ENCODE data around the gene KRTAP5-9. TPM values are rescaled to one million over a fixed set of nuclear protein-coding genes. Genes with fewer than 3 reads are reported as not detected.
"Not testable (repeated sequence)": the region's sequence is repeated elsewhere in the genome, so short reads cannot be mapped to it uniquely, and the experiment has no call there.

KRTAP5-9 gene
- total and polyA plus RNA-seq, 4 donors: 0.41 to 0.57 TPM; not detected in 2

GRCh38 chr11:71505001-71505400 lies 43.2 kb upstream of the KRTAP5-9 start:
- no peak for DNase-seq
- H3K4me3 ChIP-seq (ENCODE audit: low read length in 2 of 2): no peak overlapping the region
- no peak overlapping the region for H3K27ac ChIP-seq (ENCODE audit: low read depth in 1 of 2, low read length in 2 of 2)
- ATAC-seq (ENCODE audit: low FRiP score): no peak
- peaks cover 6% of the 10 kb centered on the region for H3K9me3 ChIP-seq (ENCODE audit: control insufficient read depth, low read length)
- 77 to 85% methylated on average over 2 of the region's 2 CpGs for WGBS, 2 donors
- intact Hi-C loops (cut with DNase I): no loop called here
- no peaks in the 10 kb centered on the region for H3K27me3 ChIP-seq (ENCODE audit: control insufficient read depth in 1 of 2, insufficient read depth in 2 of 2, low read length in 1 of 2)
- H3K36me3 ChIP-seq (ENCODE audit: control insufficient read depth in 1 of 2, insufficient read depth in 2 of 2, low read length in 1 of 2): peaks cover 7 to 8% of the 10 kb centered on the region in 2 donors
- no peaks in the 10 kb centered on the region for H3K4me1 ChIP-seq (ENCODE audit: control insufficient read depth in 1 of 2, insufficient read depth in 2 of 2, low read length in 2 of 2)

- ATAC-seq (ENCODE audit: low FRiP score): no peak
- no peaks in the 10 kb centered on the region for H3K4me1 ChIP-seq (ENCODE audit: control insufficient read depth in 1 of 2, insufficient read depth in 2 of 2, low read length in 2 of 2)
- H3K27ac ChIP-seq (ENCODE audit: low read depth in 1 of 2, low read length in 2 of 2): no peak overlapping the region
- DNase-seq: peak in 1 of 2 donors; percentile 11
- H3K9me3 ChIP-seq (ENCODE audit: control insufficient read depth, low read length): peaks cover 10% of the 10 kb centered on the region
- no peaks in the 10 kb centered on the region for H3K27me3 ChIP-seq (ENCODE audit: control insufficient read depth in 1 of 2, insufficient read depth in 2 of 2, low read length in 1 of 2)
- intact Hi-C loops (cut with DNase I): no loop called here
- peaks cover 7% of the 10 kb centered on the region in 2 donors for H3K36me3 ChIP-seq (ENCODE audit: control insufficient read depth in 1 of 2, insufficient read depth in 2 of 2, low read length in 1 of 2)
- 72 to 74% methylated on average over 9 of the region's 9 CpGs for WGBS, 2 donors
- no peak overlapping the region for H3K4me3 ChIP-seq (ENCODE audit: low read length in 2 of 2)
These were observed 42.4 kb upstream of the KRTAP5-9 start for GRCh38 chr11:71505781-71506180.

GRCh38 chr11:71507102-71507501 lies 41.1 kb upstream of the KRTAP5-9 start:
- Histone ChIP-seq H3K27me3 (ENCODE audit: control insufficient read depth in 1 of 2, insufficient read depth in 2 of 2, low read length in 1 of 2) (no peaks in the 10 kb centered on the region), H3K4me3 (ENCODE audit: low read length in 2 of 2) (no peak overlapping the region), H3K27ac (ENCODE audit: low read depth in 1 of 2, low read length in 2 of 2) (no peak overlapping the region), H3K36me3 (ENCODE audit: control insufficient read depth in 1 of 2, insufficient read depth in 2 of 2, low read length in 1 of 2) (peaks cover 7% of the 10 kb centered on the region in 2 donors), H3K4me1 (ENCODE audit: control insufficient read depth in 1 of 2, insufficient read depth in 2 of 2, low read length in 2 of 2) (no peaks in the 10 kb centered on the region), H3K9me3 (ENCODE audit: control insufficient read depth, low read length) (peaks cover 10% of the 10 kb centered on the region)
- intact Hi-C loops (cut with DNase I): no loop called here
- WGBS, 2 donors: 91 to 92% methylated on average over 5 of the region's 5 CpGs
- no peak for ATAC-seq (ENCODE audit: low FRiP score)
- peak in 1 of 2 donors; percentile 17 for DNase-seq

DNA sequence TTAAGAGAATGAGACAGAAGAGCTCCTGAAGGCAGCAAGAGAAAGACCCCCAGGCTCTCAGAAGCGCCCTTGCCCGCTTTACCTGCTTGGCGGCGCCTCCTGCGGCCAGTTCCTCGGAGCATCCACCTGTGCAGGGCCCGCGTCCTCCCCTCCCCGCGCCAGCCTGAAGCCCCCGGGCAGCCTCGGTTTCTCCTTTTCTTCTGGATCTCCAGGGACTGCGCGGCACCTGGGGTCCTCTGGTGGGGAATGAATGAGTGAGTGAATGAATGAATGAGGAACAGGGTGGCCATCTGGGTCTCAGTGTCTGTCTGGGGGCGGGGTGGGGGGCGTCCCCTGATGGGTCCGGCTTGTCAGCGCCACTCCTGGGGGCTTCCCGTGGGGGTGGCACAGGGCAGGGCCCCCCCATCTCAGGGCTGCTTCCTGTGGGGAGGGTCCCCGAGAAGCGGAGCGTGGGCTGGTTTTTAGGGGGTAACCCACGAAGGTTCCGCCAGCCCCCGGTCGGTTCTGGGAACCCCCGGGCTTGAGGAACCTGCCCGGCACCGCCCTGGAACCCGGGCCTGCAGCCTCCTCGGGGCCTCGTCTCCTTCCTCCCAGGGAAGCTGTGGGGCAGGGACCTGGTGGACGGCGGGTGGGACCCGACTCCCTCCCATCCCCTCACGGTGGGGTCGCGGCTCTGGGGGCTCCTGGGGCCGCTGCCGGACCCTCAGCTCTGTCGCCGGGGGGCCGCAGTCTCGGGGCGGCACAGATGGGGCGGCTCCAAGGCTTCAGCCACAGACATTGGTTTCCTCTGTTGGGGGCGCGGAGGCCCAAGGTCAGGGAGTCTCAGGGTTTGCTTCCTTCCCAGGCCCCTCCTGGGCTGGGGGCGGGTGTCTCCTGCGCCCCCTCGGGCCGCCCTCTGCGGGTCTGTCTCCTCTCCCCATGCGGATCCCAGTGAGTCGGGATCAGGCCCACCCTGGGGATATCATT lies 29.4 kb upstream of the KRTAP5-9 start:
- H3K27ac ChIP-seq (ENCODE audit: low read depth in 1 of 2, low read length in 2 of 2): no peak overlapping the region
- WGBS, 2 donors: 93% methylated on average over 53 to 55 of the region's 55 CpGs
- ATAC-seq (ENCODE audit: low FRiP score): no peak
- no peaks in the 10 kb centered on the region for H3K27me3 ChIP-seq (ENCODE audit: control insufficient read depth in 1 of 2, insufficient read depth in 2 of 2, low read length in 1 of 2)
- no peaks in the 10 kb centered on the region for H3K4me1 ChIP-seq (ENCODE audit: control insufficient read depth in 1 of 2, insufficient read depth in 2 of 2, low read length in 2 of 2)
- H3K36me3 ChIP-seq (ENCODE audit: control insufficient read depth in 1 of 2, insufficient read depth in 2 of 2, low read length in 1 of 2): no peaks in the 10 kb centered on the region
- intact Hi-C loops (cut with DNase I): no loop called here
- no peaks in the 10 kb centered on the region for H3K9me3 ChIP-seq (ENCODE audit: control insufficient read depth, low read length)
- no peak overlapping the region for H3K4me3 ChIP-seq (ENCODE audit: low read length in 2 of 2)
- DNase-seq: peak in 1 of 2 donors; percentile 71

DNA sequence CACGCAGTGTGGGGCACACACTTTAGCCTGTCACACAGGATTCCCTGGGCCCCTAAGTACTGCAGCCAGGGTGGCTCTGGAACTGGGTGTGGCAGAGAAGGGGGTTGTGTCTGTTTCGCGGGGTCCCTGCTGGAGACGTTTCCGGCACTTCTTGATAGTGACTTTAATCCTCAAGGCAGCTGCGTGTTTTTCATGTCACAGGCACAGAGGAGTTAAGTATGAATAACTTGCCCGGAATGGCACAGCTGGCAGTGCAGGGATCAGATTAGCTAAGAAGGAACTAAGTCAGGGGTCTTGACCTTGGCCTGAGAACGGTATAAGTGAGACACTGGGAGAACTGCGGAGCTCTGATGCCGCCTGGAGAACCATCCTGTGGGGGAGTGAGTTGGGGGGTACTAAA lies 28.7 kb upstream of the KRTAP5-9 start:
- 66% methylated on average over 10 of the region's 10 CpGs for WGBS, 2 donors
- Histone ChIP-seq H3K4me1 (ENCODE audit: control insufficient read depth in 1 of 2, insufficient read depth in 2 of 2, low read length in 2 of 2) (no peaks in the 10 kb centered on the region), H3K27me3 (ENCODE audit: control insufficient read depth in 1 of 2, insufficient read depth in 2 of 2, low read length in 1 of 2) (no peaks in the 10 kb centered on the region), H3K9me3 (ENCODE audit: control insufficient read depth, low read length) (no peaks in the 10 kb centered on the region), H3K36me3 (ENCODE audit: control insufficient read depth in 1 of 2, insufficient read depth in 2 of 2, low read length in 1 of 2) (no peaks in the 10 kb centered on the region), H3K4me3 (ENCODE audit: low read length in 2 of 2) (no peak overlapping the region), H3K27ac (ENCODE audit: low read depth in 1 of 2, low read length in 2 of 2) (no peak overlapping the region)
- intact Hi-C loops (cut with DNase I): no loop called here
- DNase-seq (peak in 1 of 2 donors; percentile 34), ATAC-seq (ENCODE audit: low FRiP score) (no peak)

DNA sequence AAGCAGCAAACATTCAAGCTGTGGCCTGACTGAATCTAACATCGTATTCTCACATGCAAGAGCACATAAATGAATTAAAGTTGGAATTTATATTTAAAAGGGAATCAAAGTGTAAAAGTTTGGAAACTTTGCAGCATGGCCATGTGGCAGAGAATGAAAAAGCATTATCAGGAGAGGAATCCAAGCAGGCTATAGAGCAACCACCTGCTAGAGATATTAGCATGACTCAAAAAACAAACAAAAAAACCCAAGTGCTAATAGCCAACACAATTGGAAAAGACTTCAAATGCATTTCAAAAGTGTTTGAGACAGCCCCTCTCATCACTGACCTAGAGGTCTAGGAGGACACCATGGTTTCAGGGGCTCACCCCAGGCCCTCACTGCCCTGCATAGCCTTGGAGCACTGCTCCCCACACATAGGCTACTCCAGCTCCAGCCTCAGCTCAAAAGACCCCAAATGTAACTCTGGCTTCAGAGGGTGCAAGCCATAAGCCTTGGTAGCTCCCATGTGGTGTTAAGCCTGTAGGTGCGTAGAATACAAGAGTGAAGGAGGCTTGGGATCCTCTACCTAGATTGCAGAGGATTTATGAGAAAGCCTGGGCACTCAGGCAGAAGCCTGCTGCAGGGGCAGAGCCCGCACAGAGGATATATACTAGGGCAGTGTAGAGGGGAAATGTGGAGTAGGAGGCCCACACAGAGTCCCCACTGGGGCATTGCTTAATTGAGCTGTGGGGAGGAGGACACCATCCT lies 22.9 kb upstream of the KRTAP5-9 start:
- Histone ChIP-seq H3K4me1 (ENCODE audit: control insufficient read depth in 1 of 2, insufficient read depth in 2 of 2, low read length in 2 of 2) (no peaks in the 10 kb centered on the region), H3K27me3 (ENCODE audit: control insufficient read depth in 1 of 2, insufficient read depth in 2 of 2, low read length in 1 of 2) (no peaks in the 10 kb centered on the region), H3K36me3 (ENCODE audit: control insufficient read depth in 1 of 2, insufficient read depth in 2 of 2, low read length in 1 of 2) (no peaks in the 10 kb centered on the region), H3K4me3 (ENCODE audit: low read length in 2 of 2) (no peak overlapping the region), H3K27ac (ENCODE audit: low read depth in 1 of 2, low read length in 2 of 2) (no peak overlapping the region), H3K9me3 (ENCODE audit: control insufficient read depth, low read length) (peaks cover 2% of the 10 kb centered on the region)
- DNase-seq (peak in 1 of 2 donors; percentile 13), ATAC-seq (ENCODE audit: low FRiP score) (no peak)
- intact Hi-C loops (cut with DNase I): no loop called here
- 63 to 75% methylated on average over 3 of the region's 3 CpGs for WGBS, 2 donors

- peak in 1 of 2 donors; percentile 9 for DNase-seq
- H3K4me1 ChIP-seq (ENCODE audit: control insufficient read depth in 1 of 2, insufficient read depth in 2 of 2, low read length in 2 of 2): no peaks in the 10 kb centered on the region
- 73 to 84% methylated on average over 2 of the region's 2 CpGs for WGBS, 2 donors
These were observed 22.2 kb upstream of the KRTAP5-9 start for GRCh38 chr11:71525938-71526495.

GRCh38 chr11:71526796-71527575 lies 21.2 kb upstream of the KRTAP5-9 start, which contains the start of gene KRTAP5-7:
Gene KRTAP5-7 (plus strand): TSS chr11:71527267. CDS start chr11:71527301, 34 bp downstream.
- H3K27ac ChIP-seq (ENCODE audit: low read depth in 1 of 2, low read length in 2 of 2); H3K4me3 ChIP-seq (ENCODE audit: low read length in 2 of 2); ATAC-seq (ENCODE audit: low FRiP score); H3K9me3 ChIP-seq (ENCODE audit: control insufficient read depth, low read length); H3K4me1 ChIP-seq (ENCODE audit: control insufficient read depth in 1 of 2, insufficient read depth in 2 of 2, low read length in 2 of 2); intact Hi-C loops (cut with DNase I); H3K27me3 ChIP-seq (ENCODE audit: control insufficient read depth in 1 of 2, insufficient read depth in 2 of 2, low read length in 1 of 2); H3K36me3 ChIP-seq (ENCODE audit: control insufficient read depth in 1 of 2, insufficient read depth in 2 of 2, low read length in 1 of 2): not testable (repeated sequence)
- WGBS, 2 donors: 63 to 73% methylated on average over 10 of the region's 10 CpGs
- DNase-seq: peak in 1 of 2 donors; percentile 52

More at GRCh38 chr11:71525938-71526495, 22.2 kb upstream of the KRTAP5-9 start:
- no peaks in the 10 kb centered on the region for H3K36me3 ChIP-seq (ENCODE audit: control insufficient read depth in 1 of 2, insufficient read depth in 2 of 2, low read length in 1 of 2)
- peaks cover 2% of the 10 kb centered on the region for H3K9me3 ChIP-seq (ENCODE audit: control insufficient read depth, low read length)
- H3K4me3 ChIP-seq (ENCODE audit: low read length in 2 of 2): no peak overlapping the region
- no peaks in the 10 kb centered on the region for H3K27me3 ChIP-seq (ENCODE audit: control insufficient read depth in 1 of 2, insufficient read depth in 2 of 2, low read length in 1 of 2)
- intact Hi-C loops (cut with DNase I): no loop called here
- ATAC-seq (ENCODE audit: low FRiP score): no peak
- no peak overlapping the region for H3K27ac ChIP-seq (ENCODE audit: low read depth in 1 of 2, low read length in 2 of 2)

Measured in aorta (tissue), 5 donors.